ENCODE results near the gene SPRED2. TPM values are rescaled to one million over a fixed set of nuclear protein-coding genes. Genes with fewer than 3 reads are reported as not detected.

Gene SPRED2
- total RNA-seq, 1 donor from 2014 or later = 7.8 TPM

- Histone ChIP-seq H3K9ac (ENCODE audit: low read depth in 1 of 3, low read length in 3 of 3) (no peak overlapping the region), H3K9me3 (ENCODE audit: control insufficient read depth in 3 of 3, low read length in 3 of 3) (no peaks in the 10 kb centered on the region), H3K4me1 (ENCODE audit: control insufficient read depth in 3 of 3, insufficient read depth in 3 of 3, low read length in 3 of 3) (peaks cover 0 to 2% (median 0%) of the 10 kb centered on the region in 3 donors), H3K27me3 (ENCODE audit: control insufficient read depth in 3 of 3, insufficient read depth in 3 of 3, low read length in 3 of 3) (no peaks in the 10 kb centered on the region), H3K4me3 (ENCODE audit: low read length in 3 of 3) (no peak overlapping the region), H3K27ac (ENCODE audit: low read depth, low read length) (no peak overlapping the region), H3K36me3 (ENCODE audit: control insufficient read depth in 3 of 3, insufficient read depth in 3 of 3, low read length in 3 of 3) (no peaks in the 10 kb centered on the region)
Measured at GRCh38 chr2:65402780-65403528, 29.4 kb downstream of the SPRED2 start.

- Histone ChIP-seq H3K9me3 (ENCODE audit: control insufficient read depth in 3 of 3, low read length in 3 of 3) (no peaks in the 10 kb centered on the region), H3K36me3 (ENCODE audit: control insufficient read depth in 3 of 3, insufficient read depth in 3 of 3, low read length in 3 of 3) (no peaks in the 10 kb centered on the region), H3K9ac (ENCODE audit: low read depth in 1 of 3, low read length in 3 of 3) (no peak overlapping the region), H3K4me1 (ENCODE audit: control insufficient read depth in 3 of 3, insufficient read depth in 3 of 3, low read length in 3 of 3) (peaks cover 0 to under 1% (median 0%) of the 10 kb centered on the region in 3 donors), H3K27ac (ENCODE audit: low read depth, low read length) (no peak overlapping the region), H3K27me3 (ENCODE audit: control insufficient read depth in 3 of 3, insufficient read depth in 3 of 3, low read length in 3 of 3) (no peaks in the 10 kb centered on the region), H3K4me3 (ENCODE audit: low read length in 3 of 3) (no peak overlapping the region)
Measured at GRCh38 chr2:65402323-65402722, 30.1 kb downstream of the SPRED2 start.

GRCh38 chr2:65397122-65397521 is 35.3 kb downstream of the SPRED2 start:
- H3K27ac ChIP-seq (ENCODE audit: low read depth, low read length) = no peak overlapping the region
- no peak overlapping the region for H3K4me3 ChIP-seq (ENCODE audit: low read length in 3 of 3)
- peaks cover 0 to 12% (median 7%) of the 10 kb centered on the region in 3 donors for H3K4me1 ChIP-seq (ENCODE audit: control insufficient read depth in 3 of 3, insufficient read depth in 3 of 3, low read length in 3 of 3)
- no peak overlapping the region for H3K9ac ChIP-seq (ENCODE audit: low read depth in 1 of 3, low read length in 3 of 3)
- H3K36me3 ChIP-seq (ENCODE audit: control insufficient read depth in 3 of 3, insufficient read depth in 3 of 3, low read length in 3 of 3) = no peaks in the 10 kb centered on the region
- H3K27me3 ChIP-seq (ENCODE audit: control insufficient read depth in 3 of 3, insufficient read depth in 3 of 3, low read length in 3 of 3) = no peaks in the 10 kb centered on the region
- H3K9me3 ChIP-seq (ENCODE audit: control insufficient read depth in 3 of 3, low read length in 3 of 3) = no peaks in the 10 kb centered on the region

- Histone ChIP-seq H3K9me3 (ENCODE audit: control insufficient read depth in 3 of 3, low read length in 3 of 3) (no peaks in the 10 kb centered on the region), H3K4me3 (ENCODE audit: low read length in 3 of 3) (no peak overlapping the region), H3K4me1 (ENCODE audit: control insufficient read depth in 3 of 3, insufficient read depth in 3 of 3, low read length in 3 of 3) (peaks cover 0 to 12% (median 7%) of the 10 kb centered on the region in 3 donors), H3K9ac (ENCODE audit: low read depth in 1 of 3, low read length in 3 of 3) (no peak overlapping the region), H3K36me3 (ENCODE audit: control insufficient read depth in 3 of 3, insufficient read depth in 3 of 3, low read length in 3 of 3) (no peaks in the 10 kb centered on the region), H3K27me3 (ENCODE audit: control insufficient read depth in 3 of 3, insufficient read depth in 3 of 3, low read length in 3 of 3) (no peaks in the 10 kb centered on the region), H3K27ac (ENCODE audit: low read depth, low read length) (no peak overlapping the region)
Measured at GRCh38 chr2:65396348-65397026, 35.9 kb downstream of the SPRED2 start.

- no peaks in the 10 kb centered on the region for H3K9me3 ChIP-seq (ENCODE audit: control insufficient read depth in 3 of 3, low read length in 3 of 3)
- H3K4me1 ChIP-seq (ENCODE audit: control insufficient read depth in 3 of 3, insufficient read depth in 3 of 3, low read length in 3 of 3) = peaks cover 0 to 12% (median 7%) of the 10 kb centered on the region in 3 donors
- no peak overlapping the region for H3K27ac ChIP-seq (ENCODE audit: low read depth, low read length)
- H3K4me3 ChIP-seq (ENCODE audit: low read length in 3 of 3) = no peak overlapping the region
- no peaks in the 10 kb centered on the region for H3K27me3 ChIP-seq (ENCODE audit: control insufficient read depth in 3 of 3, insufficient read depth in 3 of 3, low read length in 3 of 3)
- H3K36me3 ChIP-seq (ENCODE audit: control insufficient read depth in 3 of 3, insufficient read depth in 3 of 3, low read length in 3 of 3) = no peaks in the 10 kb centered on the region
- H3K9ac ChIP-seq (ENCODE audit: low read depth in 1 of 3, low read length in 3 of 3) = no peak overlapping the region
Measured at GRCh38 chr2:65395621-65396347, 36.6 kb downstream of the SPRED2 start.

- no peak overlapping the region for H3K27ac ChIP-seq (ENCODE audit: low read depth, low read length)
- H3K4me1 ChIP-seq (ENCODE audit: control insufficient read depth in 3 of 3, insufficient read depth in 3 of 3, low read length in 3 of 3) = peaks cover 0 to 17% (median 16%) of the 10 kb centered on the region in 3 donors
- no peaks in the 10 kb centered on the region for H3K9me3 ChIP-seq (ENCODE audit: control insufficient read depth in 3 of 3, low read length in 3 of 3)
- H3K36me3 ChIP-seq (ENCODE audit: control insufficient read depth in 3 of 3, insufficient read depth in 3 of 3, low read length in 3 of 3) = no peaks in the 10 kb centered on the region
- H3K27me3 ChIP-seq (ENCODE audit: control insufficient read depth in 3 of 3, insufficient read depth in 3 of 3, low read length in 3 of 3) = no peaks in the 10 kb centered on the region
- H3K4me3 ChIP-seq (ENCODE audit: low read length in 3 of 3) = no peak overlapping the region
- H3K9ac ChIP-seq (ENCODE audit: low read depth in 1 of 3, low read length in 3 of 3) = no peak overlapping the region
Measured at GRCh38 chr2:65393743-65394422, 38.5 kb downstream of the SPRED2 start.

- Histone ChIP-seq H3K9me3 (ENCODE audit: control insufficient read depth in 3 of 3, low read length in 3 of 3) (no peaks in the 10 kb centered on the region), H3K27ac (ENCODE audit: low read depth, low read length) (no peak overlapping the region), H3K4me3 (ENCODE audit: low read length in 3 of 3) (no peak overlapping the region), H3K36me3 (ENCODE audit: control insufficient read depth in 3 of 3, insufficient read depth in 3 of 3, low read length in 3 of 3) (no peaks in the 10 kb centered on the region), H3K27me3 (ENCODE audit: control insufficient read depth in 3 of 3, insufficient read depth in 3 of 3, low read length in 3 of 3) (no peaks in the 10 kb centered on the region), H3K4me1 (ENCODE audit: control insufficient read depth in 3 of 3, insufficient read depth in 3 of 3, low read length in 3 of 3) (peaks cover 0 to 20% (median 17%) of the 10 kb centered on the region in 3 donors), H3K9ac (ENCODE audit: low read depth in 1 of 3, low read length in 3 of 3) (no peak overlapping the region)
Measured at GRCh38 chr2:65393046-65393445, 39.4 kb downstream of the SPRED2 start.

GRCh38 chr2:65392609-65393008 is 39.8 kb downstream of the SPRED2 start:
- H3K27ac ChIP-seq (ENCODE audit: low read depth, low read length) = no peak overlapping the region
- H3K4me1 ChIP-seq (ENCODE audit: control insufficient read depth in 3 of 3, insufficient read depth in 3 of 3, low read length in 3 of 3) = peaks cover 0 to 20% (median 17%) of the 10 kb centered on the region in 3 donors
- no peak overlapping the region for H3K9ac ChIP-seq (ENCODE audit: low read depth in 1 of 3, low read length in 3 of 3)
- H3K4me3 ChIP-seq (ENCODE audit: low read length in 3 of 3) = no peak overlapping the region
- H3K27me3 ChIP-seq (ENCODE audit: control insufficient read depth in 3 of 3, insufficient read depth in 3 of 3, low read length in 3 of 3) = no peaks in the 10 kb centered on the region
- no peaks in the 10 kb centered on the region for H3K9me3 ChIP-seq (ENCODE audit: control insufficient read depth in 3 of 3, low read length in 3 of 3)
- H3K36me3 ChIP-seq (ENCODE audit: control insufficient read depth in 3 of 3, insufficient read depth in 3 of 3, low read length in 3 of 3) = no peaks in the 10 kb centered on the region

GRCh38 chr2:65390134-65390533 is 42.3 kb downstream of the SPRED2 start:
- Histone ChIP-seq H3K9me3 (ENCODE audit: control insufficient read depth in 3 of 3, low read length in 3 of 3) (no peaks in the 10 kb centered on the region), H3K27ac (ENCODE audit: low read depth, low read length) (no peak overlapping the region), H3K4me1 (ENCODE audit: control insufficient read depth in 3 of 3, insufficient read depth in 3 of 3, low read length in 3 of 3) (peaks cover 0 to 16% (median 12%) of the 10 kb centered on the region in 3 donors)

More at GRCh38 chr2:65390134-65390533, 42.3 kb downstream of the SPRED2 start:
- Histone ChIP-seq H3K4me3 (ENCODE audit: low read length in 3 of 3) (no peak overlapping the region), H3K27me3 (ENCODE audit: control insufficient read depth in 3 of 3, insufficient read depth in 3 of 3, low read length in 3 of 3) (no peaks in the 10 kb centered on the region), H3K36me3 (ENCODE audit: control insufficient read depth in 3 of 3, insufficient read depth in 3 of 3, low read length in 3 of 3) (no peaks in the 10 kb centered on the region), H3K9ac (ENCODE audit: low read depth in 1 of 3, low read length in 3 of 3) (no peak overlapping the region)
